Cardiac septum (tissue), 1 donor: ENCODE results near the gene GPC5. TPM values are rescaled to one million over a fixed set of nuclear protein-coding genes. Genes with fewer than 3 reads are reported as not detected.
"Not testable (repeated sequence)": the region's sequence is repeated elsewhere in the genome, so short reads cannot be mapped to it uniquely, and the experiment has no call there.

Experiments
- DNase-seq: peaks from one replicate; pipeline ENCODE4 v3.0.0-alpha.2; 2020; ENCODE audit warnings: low spot score
- intact Hi-C: fragments of 100-400 bp; cut with DNase I; formaldehyde crosslinking; loops from one replicate; pipeline ENCODE4 v1.14.0; 2022
- total RNA-seq: library from RNA; stranded (reverse); fragmentation: NEBNext Ultra II Directional; extraction: Animal tissue kit (Norgen Biotek cat#: 25700); gene quantifications from one replicate; pipeline ENCODE4 v1.2.1, GENCODE V29; 2021
- donor health status: DM: no; HTN: no; CAD: no.

GPC5 gene
- total RNA-seq, 1 donor from 2014 or later: 0.86 TPM

- intact Hi-C loops: no loop called here
- DNase-seq: no peak
Measured at GRCh38 chr13:91891141-91891540, 492.7 kb downstream of the GPC5 start.

- intact Hi-C loops: no loop called here
- DNase-seq: no peak
Measured at GRCh38 chr13:91893040-91893439, 494.6 kb downstream of the GPC5 start.

DNA sequence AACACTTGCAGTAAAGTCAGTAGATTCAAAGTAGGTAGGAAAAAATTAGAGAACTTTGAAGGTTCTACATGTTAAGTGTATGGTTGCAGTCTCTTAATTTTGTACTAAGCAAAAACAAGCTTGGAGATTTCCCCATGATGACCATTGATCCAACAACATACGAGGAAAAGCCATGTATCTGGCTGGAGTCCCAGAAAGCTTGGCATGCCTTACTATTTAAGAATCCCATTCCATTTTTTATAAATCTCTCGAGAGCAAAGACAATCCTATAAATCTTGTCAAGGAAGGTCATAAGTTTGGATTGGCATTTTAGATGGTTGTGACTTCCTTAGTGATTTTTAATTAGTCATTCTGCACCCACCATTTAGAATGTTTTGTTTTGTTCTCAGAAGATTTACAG is 495.9 kb downstream of the GPC5 start:
- intact Hi-C loops: no loop called here
- DNase-seq: no peak

- intact Hi-C loops: no loop called here
- DNase-seq: no peak
Measured at GRCh38 chr13:91896547-91896946, 498.1 kb downstream of the GPC5 start.

- intact Hi-C loops, DNase-seq: not testable (repeated sequence)
Measured at GRCh38 chr13:91898986-91899385, 500.6 kb downstream of the GPC5 start.

DNA sequence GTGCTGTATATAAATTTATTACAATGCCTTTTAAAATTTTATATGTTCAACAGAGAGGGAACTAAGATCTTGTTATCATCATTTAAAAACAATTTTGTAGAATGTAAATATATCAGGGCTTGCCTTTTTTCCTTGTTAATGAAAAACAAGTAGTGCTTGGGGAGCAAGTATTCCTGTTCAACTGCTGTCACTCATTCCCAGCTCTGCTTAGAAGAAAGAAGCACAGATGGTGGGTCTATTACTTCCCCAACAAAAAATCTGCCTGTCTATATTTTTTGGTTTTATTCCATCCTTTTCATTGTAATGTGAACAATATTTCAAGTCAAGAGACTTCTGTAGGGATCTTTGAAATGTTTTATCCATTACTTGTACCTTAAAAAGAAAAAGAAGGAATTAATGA is 503.9 kb downstream of the GPC5 start:
- DNase-seq: no peak
- intact Hi-C loops: no loop called here

DNA sequence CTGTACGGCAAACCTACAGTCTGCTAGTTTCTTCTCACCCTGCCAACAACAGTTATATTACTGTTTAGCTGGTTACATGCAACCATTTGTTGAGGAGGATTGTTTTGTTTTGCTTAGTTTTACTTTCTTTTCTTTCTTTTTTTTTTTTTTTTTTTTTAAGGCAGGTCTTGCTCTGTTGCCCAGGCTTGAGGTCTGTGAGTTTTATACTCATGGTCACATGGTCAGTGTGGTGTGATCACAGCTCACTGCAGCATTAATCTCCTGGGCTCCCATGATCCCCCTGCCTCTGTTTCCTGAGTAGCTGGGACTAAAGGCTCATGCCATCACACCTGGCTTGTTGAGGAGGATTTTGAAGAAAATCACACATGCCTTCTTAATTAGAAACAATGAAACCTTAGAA is 505.6 kb downstream of the GPC5 start:
- no peak for DNase-seq
- intact Hi-C loops: no loop called here

DNA sequence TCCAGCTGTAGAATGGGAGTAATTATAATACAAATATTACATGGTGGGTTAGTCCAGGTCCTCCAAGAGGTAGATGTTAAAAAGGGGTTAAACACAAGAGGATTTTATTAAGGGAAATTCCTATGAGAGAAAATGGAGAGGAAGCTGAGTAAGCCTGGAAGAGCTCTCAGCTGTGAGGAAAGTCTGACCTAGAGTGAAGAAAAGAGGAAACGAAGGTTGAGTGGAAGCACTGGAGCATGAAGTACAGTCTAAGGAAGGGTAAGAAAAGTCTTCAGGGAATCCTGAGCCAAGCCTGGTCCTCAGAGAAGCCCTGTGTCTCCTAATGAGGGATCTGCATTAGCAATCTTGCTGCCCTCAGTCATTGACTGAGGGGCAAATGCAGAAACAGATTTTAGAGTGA is 506.2 kb downstream of the GPC5 start:
- DNase-seq: no peak
- intact Hi-C loops: no loop called here

DNA sequence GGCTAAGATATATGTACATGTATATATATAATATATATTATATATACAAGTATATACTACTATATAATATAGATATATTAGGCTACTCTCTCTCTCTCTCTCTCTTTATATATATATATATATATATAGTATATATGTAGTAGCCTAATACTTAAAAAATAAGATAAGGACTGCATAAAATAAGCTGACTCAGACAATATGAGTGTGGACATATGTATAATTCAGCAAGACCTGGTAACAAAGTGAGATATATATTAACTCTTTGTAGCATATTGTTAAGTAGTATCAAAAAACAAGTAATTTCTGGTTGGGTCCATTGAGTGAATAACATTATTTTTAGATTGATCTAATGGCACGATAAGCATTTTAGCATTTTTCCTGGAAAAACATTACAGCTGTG is 509.0 kb downstream of the GPC5 start:
- intact Hi-C loops: no loop called here
- DNase-seq: no peak

DNA sequence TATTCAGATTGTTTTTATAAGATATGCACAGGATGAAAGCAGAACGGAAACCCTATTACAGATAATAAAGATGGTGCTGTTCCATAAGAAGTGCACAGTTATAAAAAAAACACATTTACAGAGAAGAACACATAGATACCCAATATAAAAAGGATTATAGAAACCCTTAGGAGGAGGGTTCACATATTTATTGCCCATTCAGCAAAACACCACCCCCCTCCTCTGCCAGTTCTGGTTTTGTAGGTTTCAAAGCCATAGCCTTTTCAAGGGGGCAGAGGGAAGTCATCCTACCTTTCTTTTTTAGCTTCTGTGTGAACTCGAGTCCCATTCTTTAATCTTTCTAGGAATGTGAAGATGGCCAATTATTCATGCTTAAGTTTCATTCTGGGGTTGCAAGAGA is 511.2 kb downstream of the GPC5 start:
- no peak for DNase-seq
- intact Hi-C loops: no loop called here

DNA sequence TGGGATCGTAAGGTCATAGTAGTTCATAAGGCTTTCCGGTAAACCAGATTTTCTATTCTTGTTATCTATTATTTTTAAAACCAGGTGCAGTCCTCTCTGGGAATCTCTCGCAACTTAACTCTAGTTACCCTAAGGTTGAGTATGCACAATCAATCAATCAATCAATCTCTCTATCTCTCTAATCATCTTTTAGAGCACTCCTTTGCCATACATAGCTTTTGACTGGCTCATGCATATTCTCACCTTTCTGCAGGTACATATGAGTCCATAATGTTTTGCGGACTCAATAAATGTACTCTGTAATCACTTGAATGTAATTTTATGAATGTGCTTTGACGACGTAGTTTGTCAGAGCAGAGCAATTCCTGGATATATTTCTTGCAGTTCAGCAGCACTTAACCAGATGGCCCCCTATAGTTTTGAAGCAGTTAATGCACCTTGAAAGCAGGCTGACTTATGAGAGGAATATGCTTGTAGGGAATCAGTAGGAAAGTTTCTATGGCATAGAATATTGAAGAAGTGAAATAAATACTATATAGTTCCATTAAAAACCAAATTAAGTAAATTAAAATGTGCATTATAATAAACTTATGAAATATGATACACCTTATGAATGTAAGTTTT is 524.7 kb downstream of the GPC5 start:
- DNase-seq: no peak
- intact Hi-C loops: no loop called here

- DNase-seq: no peak
- intact Hi-C loops: no loop called here
Measured at GRCh38 chr13:91930687-91931086, 532.3 kb downstream of the GPC5 start.

GRCh38 chr13:91934354-91934753 is 535.9 kb downstream of the GPC5 start:
- intact Hi-C loops: no loop called here
- no peak for DNase-seq

DNA sequence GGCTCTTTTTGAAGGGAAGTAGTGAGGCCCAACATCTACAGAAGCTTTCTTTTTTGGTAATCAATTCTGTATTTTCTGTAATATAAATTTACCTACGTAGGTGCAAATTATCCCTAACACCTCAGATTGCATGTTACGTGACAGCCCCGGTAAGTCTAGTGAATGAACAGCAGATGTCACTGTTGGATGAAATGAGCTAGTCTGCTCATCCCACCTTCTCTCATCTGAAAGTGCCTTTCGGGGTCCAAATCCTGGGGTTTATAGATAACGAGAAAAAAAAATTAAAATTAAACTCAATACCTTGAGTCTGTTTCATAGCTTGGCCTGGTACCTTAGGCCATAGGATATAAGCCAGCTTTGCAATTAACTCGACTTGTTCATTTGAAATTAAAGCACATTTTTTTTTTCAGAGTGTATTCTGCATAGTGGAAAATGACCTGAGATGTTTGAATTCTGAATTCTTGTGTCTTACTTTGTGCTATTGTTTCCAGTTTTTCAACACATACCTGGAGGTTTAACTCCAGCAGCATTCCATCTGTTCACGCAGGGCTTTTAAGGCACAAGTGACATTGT is 548.2 kb downstream of the GPC5 start:
- intact Hi-C loops: no loop called here
- no peak for DNase-seq

GRCh38 chr13:91948736-91949135 is 550.3 kb downstream of the GPC5 start:
- intact Hi-C loops: no loop called here

GRCh38 chr13:91950803-91951202 is 552.4 kb downstream of the GPC5 start:
- no peak for DNase-seq
- intact Hi-C loops: no loop called here

More at GRCh38 chr13:91948736-91949135, 550.3 kb downstream of the GPC5 start:
- no peak for DNase-seq

DNA sequence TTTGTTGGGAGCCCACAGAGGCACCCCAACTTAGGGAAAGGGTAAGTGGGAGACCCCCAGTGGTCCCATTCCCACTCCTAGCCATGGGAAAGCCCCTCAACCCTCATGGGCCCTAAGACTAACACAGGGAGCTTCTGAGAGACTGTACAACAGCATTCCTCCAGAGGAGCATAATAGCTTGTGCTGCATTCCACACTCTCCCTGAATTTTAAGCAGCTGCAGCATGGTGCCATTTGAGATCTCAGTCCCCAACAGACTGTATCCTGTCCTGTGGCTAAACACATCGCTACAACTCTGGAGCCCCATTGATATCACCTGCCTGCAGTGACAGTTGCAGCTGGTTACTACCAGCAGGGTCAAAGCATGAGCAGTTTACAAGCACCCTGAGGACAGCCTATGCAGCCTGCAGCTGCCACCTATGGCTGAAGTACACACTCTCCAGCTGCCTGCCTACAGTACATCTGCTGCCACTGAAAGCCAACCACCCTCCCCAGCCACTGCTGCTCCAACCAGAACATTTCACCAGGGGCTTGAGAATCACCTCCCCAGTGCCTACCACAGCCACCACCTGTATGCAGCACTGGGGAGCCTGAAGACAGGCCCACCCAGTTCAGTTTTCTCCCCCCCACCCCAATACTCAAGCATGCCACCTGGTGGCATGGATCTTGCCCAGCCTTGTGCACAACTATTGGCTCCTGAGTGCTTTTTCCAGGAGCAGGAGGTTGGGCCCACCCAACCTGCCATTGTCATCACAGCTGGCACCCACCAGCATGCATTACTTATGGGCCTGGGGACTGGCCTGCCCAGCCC is 557.3 kb downstream of the GPC5 start:
- DNase-seq: no peak
- intact Hi-C loops: no loop called here

GRCh38 chr13:91960947-91961346 is 562.5 kb downstream of the GPC5 start:
- intact Hi-C loops: no loop called here
- DNase-seq: no peak

- no peak for DNase-seq
- intact Hi-C loops: no loop called here
Measured at GRCh38 chr13:91962946-91963345, 564.5 kb downstream of the GPC5 start.

GRCh38 chr13:91965511-91965910 is 567.1 kb downstream of the GPC5 start:
- DNase-seq: no peak
- intact Hi-C loops: no loop called here

DNA sequence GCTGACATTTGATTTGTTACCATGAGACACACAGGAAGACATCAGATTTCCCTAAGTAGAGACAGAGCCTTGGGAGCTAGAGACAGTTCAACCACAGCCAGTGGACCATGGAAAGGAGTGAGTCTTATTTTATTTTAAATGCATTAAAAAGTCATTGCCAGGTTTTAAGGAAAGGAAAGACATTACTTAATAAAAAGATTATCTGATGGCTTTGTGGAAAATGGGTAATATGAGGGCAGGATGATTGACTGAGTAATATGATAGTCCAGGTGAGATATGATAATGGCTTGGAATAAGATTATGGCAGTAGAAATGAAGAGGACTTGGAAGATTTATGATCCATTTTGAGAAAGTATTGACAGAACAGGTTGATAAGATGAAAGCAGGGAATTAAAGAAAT is 580.1 kb downstream of the GPC5 start:
- DNase-seq: no peak
- intact Hi-C loops: no loop called here
